Measurements from ENCODE around the gene INTS3. TPM values are rescaled to one million over a fixed set of nuclear protein-coding genes. Genes with fewer than 3 reads are reported as not detected.

INTS3 gene
- total RNA-seq, 1 donor from 2014 or later = 57.3 TPM

DNA sequence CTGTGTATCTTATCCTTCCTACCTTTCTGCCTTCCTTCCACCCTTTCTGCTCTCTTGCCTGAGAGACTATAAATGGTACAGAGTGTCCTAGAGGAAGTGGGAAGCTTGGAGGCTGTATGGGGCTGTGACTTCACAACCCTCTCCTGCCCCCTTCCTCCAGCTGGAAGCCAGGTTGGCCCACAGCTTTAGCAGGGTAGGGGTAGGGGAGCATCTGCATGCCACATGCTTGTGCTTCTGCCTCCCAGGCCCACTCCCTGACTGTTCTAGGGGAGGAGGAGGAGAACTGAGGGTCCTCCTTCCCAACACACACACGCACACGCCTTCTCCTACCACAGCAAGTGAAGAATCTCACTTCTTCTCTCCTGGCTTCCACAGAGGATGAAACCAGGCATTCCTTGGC, 43.4 kb downstream of the INTS3 start:
- H3K4me1 Mint-ChIP-seq (ENCODE audit: low read depth) = peaks cover 19% of the 10 kb centered on the region
- no peak for DNase-seq (ENCODE audit: low spot score)
- no peaks in the 10 kb centered on the region for H3K27me3 Mint-ChIP-seq (ENCODE audit: insufficient read depth)
- no peak overlapping the region for H3K4me3 Mint-ChIP-seq
- H3K9me3 Mint-ChIP-seq = no peaks in the 10 kb centered on the region
- H3K27ac Mint-ChIP-seq = no peak overlapping the region
- peaks cover 42% of the 10 kb centered on the region for H3K36me3 Mint-ChIP-seq (ENCODE audit: low read depth)
- intact Hi-C loops (cut with micrococcal nuclease) = no loop called here

GRCh38 chr1:153771841-153772593, 44.2 kb downstream of the INTS3 start:
- H3K36me3 Mint-ChIP-seq (ENCODE audit: low read depth) = peaks cover 40% of the 10 kb centered on the region
- no peak overlapping the region for H3K4me3 Mint-ChIP-seq
- intact Hi-C loops (cut with micrococcal nuclease) = no loop called here
- no peaks in the 10 kb centered on the region for H3K9me3 Mint-ChIP-seq
- H3K27ac Mint-ChIP-seq = no peak overlapping the region
- H3K4me1 Mint-ChIP-seq (ENCODE audit: low read depth) = peaks cover 22% of the 10 kb centered on the region
- no peak for DNase-seq (ENCODE audit: low spot score)
- H3K27me3 Mint-ChIP-seq (ENCODE audit: insufficient read depth) = no peaks in the 10 kb centered on the region

DNA sequence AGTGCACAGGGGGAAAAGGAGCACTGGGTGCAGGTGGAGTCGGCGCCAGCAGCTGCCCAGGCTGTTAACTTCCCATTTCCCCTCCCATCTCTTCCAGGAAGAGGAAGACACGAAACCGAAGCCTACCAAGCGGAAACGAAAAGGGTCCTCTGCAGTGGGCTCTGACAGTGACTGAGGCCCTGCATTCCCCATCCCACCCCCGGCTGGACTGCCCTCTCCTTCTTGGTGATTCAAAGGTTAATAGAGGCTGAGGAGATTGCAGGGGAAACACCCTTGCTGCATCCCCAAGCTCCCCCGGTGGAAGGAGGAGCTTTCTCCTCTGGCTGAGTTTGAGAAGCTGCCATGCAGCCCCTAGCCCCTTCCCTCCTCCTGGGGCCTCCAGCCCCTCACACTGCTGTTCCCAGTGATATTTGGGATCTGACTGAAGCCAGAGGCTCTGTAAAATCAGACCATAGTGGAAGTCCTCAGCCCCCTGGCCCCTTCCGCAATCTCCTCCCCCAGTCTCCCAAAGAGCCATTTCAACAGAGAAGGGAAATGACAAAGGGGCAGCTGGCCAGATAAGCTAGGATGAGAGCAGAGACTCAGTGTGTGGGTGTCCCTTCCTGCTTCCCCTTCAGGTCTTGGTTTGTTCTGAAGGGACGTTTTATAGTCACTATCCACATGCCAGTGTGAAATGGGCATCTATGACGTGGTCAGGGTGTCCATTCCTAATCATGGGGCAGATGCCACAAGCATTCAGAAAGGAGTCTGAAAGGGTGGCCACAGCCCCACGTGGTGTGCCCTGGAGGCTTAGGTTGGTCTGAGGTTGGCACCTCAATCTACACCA, 45.5 kb downstream of the INTS3 start:
- Mint-ChIP-seq H3K36me3 (ENCODE audit: low read depth) (peaks cover 31% of the 10 kb centered on the region), H3K9me3 (no peaks in the 10 kb centered on the region), H3K4me3 (peak overlapping the region; percentile 80), H3K27me3 (ENCODE audit: insufficient read depth) (no peaks in the 10 kb centered on the region), H3K4me1 (ENCODE audit: low read depth) (peaks cover 25% of the 10 kb centered on the region), H3K27ac (no peak overlapping the region)
- DNase-seq (ENCODE audit: low spot score) = no peak
- intact Hi-C loops (cut with micrococcal nuclease) = no loop called here

GRCh38 chr1:153774026-153774595, 46.3 kb downstream of the INTS3 start:
- peaks cover 25% of the 10 kb centered on the region for H3K4me1 Mint-ChIP-seq (ENCODE audit: low read depth)
- no peak overlapping the region for H3K27ac Mint-ChIP-seq
- peak overlapping the region; percentile 80 for H3K4me3 Mint-ChIP-seq
- no peaks in the 10 kb centered on the region for H3K27me3 Mint-ChIP-seq (ENCODE audit: insufficient read depth)
- DNase-seq (ENCODE audit: low spot score) = no peak
- peaks cover 24% of the 10 kb centered on the region for H3K36me3 Mint-ChIP-seq (ENCODE audit: low read depth)
- no peaks in the 10 kb centered on the region for H3K9me3 Mint-ChIP-seq
- intact Hi-C loops (cut with micrococcal nuclease) = no loop called here

DNA sequence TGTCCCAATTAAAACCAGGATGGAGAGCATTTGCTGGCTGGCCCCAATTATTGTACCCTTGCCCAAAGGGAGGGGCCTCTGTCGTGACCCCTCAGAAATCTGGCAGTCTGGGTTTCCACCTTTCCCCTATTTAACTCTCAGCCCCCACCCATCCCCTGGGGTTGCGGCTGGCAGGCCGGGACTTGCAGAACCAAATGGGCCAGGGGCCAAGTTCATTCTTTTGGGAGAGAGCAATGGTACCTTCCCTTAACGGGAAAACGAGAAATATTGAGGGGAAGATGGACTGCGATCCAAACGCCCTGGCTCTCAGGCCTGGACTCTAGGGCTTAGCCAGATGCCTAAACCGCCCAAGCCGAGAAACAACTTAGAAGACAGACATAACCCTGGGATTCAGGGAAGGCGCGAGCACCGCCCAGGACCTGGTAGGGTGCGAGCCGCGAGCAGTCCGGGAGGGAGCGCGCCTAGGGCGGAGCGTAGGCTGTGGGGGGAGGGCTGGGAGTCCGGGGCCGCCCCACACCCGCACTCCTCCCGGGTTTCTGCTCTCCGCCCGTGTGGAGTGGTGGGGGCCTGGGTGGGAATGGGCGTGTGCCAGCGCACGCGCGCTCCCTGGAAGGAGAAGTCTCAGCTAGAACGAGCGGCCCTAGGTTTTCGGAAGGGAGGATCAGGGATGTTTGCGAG, 47.1 kb downstream of the INTS3 start, which contains the start of gene SLC27A3:
Gene SLC27A3 (plus strand): TSS at position 628 of the 678 bp plus-strand sequence. CDS start 91 bp downstream, outside the sequence.
- Mint-ChIP-seq H3K27ac (peak within 1 kb of the TSS; percentile 70), H3K9me3 (no peaks in the 10 kb centered on the region), H3K4me3 (peak within 1 kb of the TSS; percentile 80), H3K27me3 (ENCODE audit: insufficient read depth) (no peaks in the 10 kb centered on the region), H3K4me1 (ENCODE audit: low read depth) (peaks cover 25% of the 10 kb centered on the region), H3K36me3 (ENCODE audit: low read depth) (peaks cover 20% of the 10 kb centered on the region)
- DNase-seq (ENCODE audit: low spot score) = no peak
- intact Hi-C loops (cut with micrococcal nuclease) = loop anchor here (1.0 kb wide), 2 partner anchors 8 to 104 kb away; no protein-coding TSS in a partner anchor

DNA sequence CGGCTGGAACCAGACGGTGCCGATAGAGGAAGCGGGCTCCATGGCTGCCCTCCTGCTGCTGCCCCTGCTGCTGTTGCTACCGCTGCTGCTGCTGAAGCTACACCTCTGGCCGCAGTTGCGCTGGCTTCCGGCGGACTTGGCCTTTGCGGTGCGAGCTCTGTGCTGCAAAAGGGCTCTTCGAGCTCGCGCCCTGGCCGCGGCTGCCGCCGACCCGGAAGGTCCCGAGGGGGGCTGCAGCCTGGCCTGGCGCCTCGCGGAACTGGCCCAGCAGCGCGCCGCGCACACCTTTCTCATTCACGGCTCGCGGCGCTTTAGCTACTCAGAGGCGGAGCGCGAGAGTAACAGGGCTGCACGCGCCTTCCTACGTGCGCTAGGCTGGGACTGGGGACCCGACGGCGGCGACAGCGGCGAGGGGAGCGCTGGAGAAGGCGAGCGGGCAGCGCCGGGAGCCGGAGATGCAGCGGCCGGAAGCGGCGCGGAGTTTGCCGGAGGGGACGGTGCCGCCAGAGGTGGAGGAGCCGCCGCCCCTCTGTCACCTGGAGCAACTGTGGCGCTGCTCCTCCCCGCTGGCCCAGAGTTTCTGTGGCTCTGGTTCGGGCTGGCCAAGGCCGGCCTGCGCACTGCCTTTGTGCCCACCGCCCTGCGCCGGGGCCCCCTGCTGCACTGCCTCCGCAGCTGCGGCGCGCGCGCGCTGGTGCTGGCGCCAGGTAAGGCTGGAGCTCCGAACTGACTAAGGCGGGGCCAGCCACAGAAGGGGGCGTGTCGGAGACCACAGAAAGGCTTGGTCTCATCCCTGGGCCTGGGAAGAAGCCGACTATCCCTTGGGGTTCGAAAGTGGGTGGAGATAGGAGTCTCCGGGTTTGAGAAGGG, 47.8 kb downstream of the INTS3 start:
- DNase-seq (ENCODE audit: low spot score) = peak; percentile 56
- H3K4me1 Mint-ChIP-seq (ENCODE audit: low read depth) = peaks cover 25% of the 10 kb centered on the region
- no peaks in the 10 kb centered on the region for H3K27me3 Mint-ChIP-seq (ENCODE audit: insufficient read depth)
- intact Hi-C loops (cut with micrococcal nuclease) = loop anchor here (1.0 to 2.0 kb wide), 3 partner anchors 8 to 104 kb away; no protein-coding TSS in a partner anchor
- peaks cover 20% of the 10 kb centered on the region for H3K36me3 Mint-ChIP-seq (ENCODE audit: low read depth)
- no peaks in the 10 kb centered on the region for H3K9me3 Mint-ChIP-seq
- H3K27ac Mint-ChIP-seq = peak overlapping the region; percentile 44
- peak overlapping the region; percentile 80 for H3K4me3 Mint-ChIP-seq

GRCh38 chr1:153776352-153776751, 48.5 kb downstream of the INTS3 start:
- Mint-ChIP-seq H3K27me3 (ENCODE audit: insufficient read depth) (no peaks in the 10 kb centered on the region), H3K4me1 (ENCODE audit: low read depth) (peaks cover 25% of the 10 kb centered on the region), H3K36me3 (ENCODE audit: low read depth) (peaks cover 17% of the 10 kb centered on the region), H3K4me3 (peak overlapping the region; percentile 63), H3K27ac (peak overlapping the region; percentile 40), H3K9me3 (no peaks in the 10 kb centered on the region)
- no peak for DNase-seq (ENCODE audit: low spot score)
- intact Hi-C loops (cut with micrococcal nuclease) = loop anchor here (2.0 kb wide), 1 partner anchor 14 kb away; no protein-coding TSS in a partner anchor

DNA sequence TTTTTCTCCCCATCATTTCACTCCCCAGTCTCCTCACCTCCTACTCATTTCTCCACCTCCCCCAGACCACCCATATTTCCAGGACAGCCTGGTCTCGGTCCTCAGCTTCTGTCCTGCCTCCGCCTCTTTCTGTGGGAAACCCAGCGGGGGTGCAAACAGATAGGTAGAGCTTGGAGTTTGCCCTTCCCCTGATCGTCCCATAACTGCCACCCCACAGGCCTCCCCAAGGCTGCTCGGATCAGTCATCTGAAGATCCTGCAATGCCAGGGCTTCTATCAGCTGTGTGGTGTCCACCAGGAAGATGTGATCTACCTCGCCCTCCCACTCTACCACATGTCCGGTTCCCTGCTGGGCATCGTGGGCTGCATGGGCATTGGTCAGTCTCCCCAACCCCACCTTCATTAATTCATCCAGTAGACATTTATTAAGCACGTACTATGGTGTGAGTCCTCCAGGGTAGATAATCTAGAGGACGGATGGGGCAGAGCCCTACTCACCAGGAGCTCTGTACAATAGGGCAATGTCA, 49.1 kb downstream of the INTS3 start:
- Mint-ChIP-seq H3K9me3 (no peaks in the 10 kb centered on the region), H3K27ac (peak overlapping the region; percentile 40), H3K36me3 (ENCODE audit: low read depth) (peaks cover 16% of the 10 kb centered on the region), H3K4me1 (ENCODE audit: low read depth) (peaks cover 25% of the 10 kb centered on the region), H3K27me3 (ENCODE audit: insufficient read depth) (no peaks in the 10 kb centered on the region), H3K4me3 (peak overlapping the region; percentile 63)
- intact Hi-C loops (cut with micrococcal nuclease) = loop anchor here (2.0 kb wide), 1 partner anchor 14 kb away; no protein-coding TSS in a partner anchor
- no peak for DNase-seq (ENCODE audit: low spot score)

- intact Hi-C loops (cut with micrococcal nuclease) = loop anchor here (2.0 kb wide), 1 partner anchor 13 kb away; no protein-coding TSS in a partner anchor
- Mint-ChIP-seq H3K4me3 (no peak overlapping the region), H3K27me3 (ENCODE audit: insufficient read depth) (no peaks in the 10 kb centered on the region), H3K27ac (no peak overlapping the region), H3K9me3 (no peaks in the 10 kb centered on the region), H3K4me1 (ENCODE audit: low read depth) (peaks cover 25% of the 10 kb centered on the region), H3K36me3 (ENCODE audit: low read depth) (peaks cover 13% of the 10 kb centered on the region)
- DNase-seq (ENCODE audit: low spot score) = no peak
These were observed 49.8 kb downstream of the INTS3 start for GRCh38 chr1:153777648-153778047.

DNA sequence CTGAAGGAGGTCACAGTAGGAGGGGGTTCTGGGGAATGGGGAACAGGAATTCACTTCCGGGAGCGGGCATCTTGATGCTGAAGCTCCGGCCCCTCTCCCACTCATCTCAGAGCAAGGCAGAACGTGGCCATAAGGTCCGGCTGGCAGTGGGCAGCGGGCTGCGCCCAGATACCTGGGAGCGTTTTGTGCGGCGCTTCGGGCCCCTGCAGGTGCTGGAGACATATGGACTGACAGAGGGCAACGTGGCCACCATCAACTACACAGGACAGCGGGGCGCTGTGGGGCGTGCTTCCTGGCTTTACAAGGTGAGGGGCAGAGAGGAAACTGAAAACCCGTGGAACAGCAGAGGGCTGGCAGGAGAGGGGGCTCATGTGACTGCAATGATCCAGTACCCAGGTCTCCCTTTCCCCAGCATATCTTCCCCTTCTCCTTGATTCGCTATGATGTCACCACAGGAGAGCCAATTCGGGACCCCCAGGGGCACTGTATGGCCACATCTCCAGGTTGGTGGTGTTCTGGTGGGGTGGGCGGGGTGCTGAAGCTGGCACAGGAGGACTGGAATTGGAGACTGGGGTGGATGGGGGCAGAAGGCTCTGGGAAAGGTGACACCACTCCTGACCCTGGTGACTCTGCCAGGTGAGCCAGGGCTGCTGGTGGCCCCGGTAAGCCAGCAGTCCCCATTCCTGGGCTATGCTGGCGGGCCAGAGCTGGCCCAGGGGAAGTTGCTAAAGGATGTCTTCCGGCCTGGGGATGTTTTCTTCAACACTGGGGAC, 50.4 kb downstream of the INTS3 start:
- Mint-ChIP-seq H3K27ac (no peak overlapping the region), H3K4me1 (ENCODE audit: low read depth) (peaks cover 25% of the 10 kb centered on the region), H3K27me3 (ENCODE audit: insufficient read depth) (no peaks in the 10 kb centered on the region), H3K4me3 (no peak overlapping the region), H3K9me3 (no peaks in the 10 kb centered on the region), H3K36me3 (ENCODE audit: low read depth) (peaks cover 9% of the 10 kb centered on the region)
- DNase-seq (ENCODE audit: low spot score) = no peak
- intact Hi-C loops (cut with micrococcal nuclease) = no loop called here
